K562 (cell line): Measurements from ENCODE around the gene BPTF. TPM values are rescaled to one million over a fixed set of nuclear protein-coding genes. Genes with fewer than 3 reads are reported as not detected.

ENCODE experiments used
- CBFA2T3 ChIP-seq: fragments of 450-650 bp; IDR thresholded peaks from 2 replicates; pipeline ENCODE4 v1.6.1; 2017
- HDAC1 ChIP-seq, 2 experiments: fragments of 450-650 bp; IDR thresholded peaks; 2 replicates each; pipeline ENCODE4 v1.6.1; 2016 to 2017; ENCODE audit warnings: inconsistent platforms in 1 of 2, mild to moderate bottlenecking in 1 of 2, moderate library complexity in 1 of 2
- KAT2B ChIP-seq: IDR thresholded peaks from one replicate; pipeline ENCODE4 v1.6.1; 2012; ENCODE audit warnings: low read depth, mild to moderate bottlenecking, control low read depth, inconsistent platforms, low read length, moderate library complexity
- NCOR1 ChIP-seq: fragments of 450-650 bp; IDR thresholded peaks from 2 replicates; pipeline ENCODE4 v1.6.1; 2016; ENCODE audit warnings: mild to moderate bottlenecking, moderate library complexity
- NONO ChIP-seq, 2 experiments: fragments of 200-400 bp in 1 of 2; fragments of 450-650 bp in 1 of 2; formaldehyde crosslinking in 1 of 2; IDR thresholded peaks; 2 replicates each; pipeline ENCODE4 v1.6.1; 2017; ENCODE audit warnings: low read depth in 2 of 2, mild to moderate bottlenecking in 2 of 2, moderate library complexity in 2 of 2, low read length in 1 of 2
- PBX2 ChIP-seq, 2 experiments: IDR thresholded peaks in 1 of 2; conservative IDR thresholded peaks in 1 of 2; 2 replicates each; pipeline ENCODE4 v1.6.1; 2016; ENCODE audit warnings: low read depth in 2 of 2, mild to moderate bottlenecking in 1 of 2, missing compliant biosample characterization in 1 of 2, missing genetic modification characterization in 1 of 2, moderate library complexity in 1 of 2
- POLR3A ChIP-seq: IDR thresholded peaks from 2 replicates; pipeline ENCODE4 v1.6.1; 2011; ENCODE audit warnings: borderline replicate concordance, mild to moderate bottlenecking, moderate library complexity; ENCODE audit not compliant: insufficient read length, insufficient read depth; ENCODE audit errors: extremely low read depth
- RFX1 ChIP-seq: fragments of 450-650 bp; IDR thresholded peaks from 2 replicates; pipeline ENCODE4 v1.6.1; 2016; ENCODE audit warnings: mild to moderate bottlenecking, moderate library complexity
- RUNX1 ChIP-seq: sonication (generic); IDR thresholded peaks from 2 replicates; pipeline ENCODE4 v1.6.1; 2016; ENCODE audit warnings: antibody characterized with exemption, low read depth
- SNRNP70 ChIP-seq: fragments of 200-400 bp; formaldehyde crosslinking; optimal IDR thresholded peaks from 2 replicates; pipeline ENCODE3; 2017; ENCODE audit warnings: low read depth, low read length
- TEAD1 ChIP-seq, 2 experiments: fragments of 450-650 bp in 1 of 2; sonication (generic) in 1 of 2; formaldehyde crosslinking; IDR thresholded peaks; 2 replicates each; pipeline versions ENCODE4 v1.4.0 to v1.8.0; 2020 to 2022; ENCODE audit warnings: mild to moderate bottlenecking in 2 of 2, missing genetic modification reagents in 1 of 2
- ZBTB26 ChIP-seq: fragments of 450-650 bp; formaldehyde crosslinking; IDR thresholded peaks from 2 replicates; pipeline ENCODE4 v1.4.0; 2022; ENCODE audit warnings: missing genetic modification characterization
- ZBTB7A ChIP-seq: IDR thresholded peaks from 2 replicates; pipeline ENCODE4 v1.6.1; 2011; ENCODE audit warnings: low read depth, mild to moderate bottlenecking, low read length, moderate library complexity, borderline replicate concordance; ENCODE audit not compliant: control insufficient read depth
- ZNF584 ChIP-seq: fragments of 200-800 bp; sonication (Bioruptor generic); IDR thresholded peaks from 2 replicates; pipeline ENCODE4 v1.6.1; 2016; ENCODE audit warnings: low read depth, mild to moderate bottlenecking, missing genetic modification characterization, missing compliant biosample characterization
- ZNF699 ChIP-seq: fragments of 250-450 bp; sonication (Bioruptor Pico); IDR thresholded peaks from 2 replicates; pipeline ENCODE4 v1.8.0; 2021; ENCODE audit warnings: mild to moderate bottlenecking, moderate library complexity; ENCODE audit not compliant: insufficient replicate concordance
- ZNF785 ChIP-seq: fragments of 250-450 bp; sonication (Bioruptor Pico); IDR thresholded peaks from 2 replicates; pipeline ENCODE4 v1.4.0; 2020; ENCODE audit warnings: mild to moderate bottlenecking
- polyA plus RNA-seq, 8 experiments: library from polyadenylated mRNA; depleted of rRNA in 4 of 8; stranded (reverse) in 5 of 8; unstranded in 3 of 8; fragments of >200 nt; fragmentation: Nextera tagmentation in 2 of 8; fragmentation: Illumina TruSeq in 1 of 8; extraction: Ambion mirVana in 2 of 8; extraction: Trizol in 1 of 8; gene quantifications; 2 replicates each; pipeline versions ENCODE4 v1.2.1 to v1.2.3, GENCODE V29; 2011 to 2014; ENCODE audit warnings: inconsistent platforms in 1 of 8, missing spikeins in 1 of 8
- total RNA-seq, 7 experiments: library from RNA; depleted of rRNA in 6 of 7; stranded (reverse); fragments of >200 nt in 6 of 7; fragmentation: Illumina TruSeq in 2 of 7; extraction: Trizol in 2 of 7; gene quantifications; 2 replicates each; pipeline versions ENCODE4 v1.2.1 to v1.2.3, GENCODE V29; 2011 to 2021; ENCODE audit warnings: low replicate concordance in 1 of 7
- TF ChIP-seq, protein P1 (sequence below): sonication (generic); formaldehyde crosslinking; IDR thresholded peaks from 2 replicates; pipeline ENCODE4 v1.8.0; 2022; ENCODE audit warnings: missing genetic modification reagents, mild to moderate bottlenecking, borderline replicate concordance
- TF ChIP-seq, protein P2 (sequence below): fragments of 250-450 bp; sonication (Bioruptor Pico); IDR thresholded peaks from 2 replicates; pipeline ENCODE4 v1.5.0; 2021
- TF ChIP-seq, protein P3 (sequence below): fragments of 450-650 bp; formaldehyde crosslinking; IDR thresholded peaks from 2 replicates; pipeline ENCODE4 v1.4.0; 2020; ENCODE audit warnings: mild to moderate bottlenecking, moderate library complexity

The BPTF gene
- total and polyA plus RNA-seq, 9 of the 15 experiments (the other 6 are each of a cell fraction or from before 2014, with no cell fraction given): 12.5 to 52.1 (median 26.9) TPM

DNA sequence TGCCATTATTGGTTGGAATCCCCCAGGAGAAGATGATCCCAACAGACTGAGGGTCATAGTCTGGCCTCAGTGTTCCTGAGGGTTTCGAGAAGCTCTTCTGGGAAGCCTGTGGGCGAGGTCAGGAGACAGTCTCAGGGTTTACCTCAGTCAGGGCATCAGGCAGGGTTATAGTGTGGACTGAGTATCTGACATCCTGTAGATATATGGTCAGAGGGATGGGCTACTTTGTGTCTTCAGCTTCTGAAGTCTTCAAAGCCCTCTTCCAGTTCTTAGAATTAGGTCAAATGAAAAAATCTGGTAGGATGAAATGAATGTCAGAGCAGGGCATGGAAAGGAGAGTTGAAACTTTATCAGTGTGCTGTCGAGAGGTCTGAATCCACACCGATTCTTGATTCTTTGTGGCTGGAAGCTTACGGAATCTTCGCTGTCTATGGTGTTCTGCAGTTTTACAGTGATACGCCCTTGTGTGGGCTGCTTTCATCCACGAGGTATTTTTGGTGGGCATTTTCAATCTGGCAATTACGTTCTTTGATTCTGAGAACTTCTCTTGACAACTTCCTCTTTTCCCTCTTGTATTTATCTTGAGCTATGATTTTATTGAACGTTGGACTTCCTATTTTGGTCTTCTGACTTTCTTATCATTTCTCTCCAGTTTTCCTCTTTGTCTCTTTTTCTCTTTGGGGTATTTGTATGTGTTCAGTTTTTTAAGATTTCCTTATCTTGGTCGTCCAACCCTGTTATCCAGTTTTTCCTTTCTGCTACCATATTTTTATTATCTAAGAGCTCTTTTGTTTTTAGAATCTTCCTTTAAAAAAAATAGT lies 30.4 kb downstream of the BPTF start (continued):
- TF ChIP-seq PBX2 (CRISPR knock-in tag; IDR thresholded peaks at IDR 0.05; ENCODE audit: low read depth) (no peak), PBX2 (tag; conservative IDR thresholded peaks at IDR 0.05; ENCODE audit: low read depth) (no peak), RFX1 (no peak), HDAC1 (IDR thresholded peaks at IDR 0.05) (peak in 1 of 2 experiments; percentile 99; a peak in 2 of 4 replicates), TEAD1 (CRISPR knock-in tag; IDR thresholded peaks at IDR 0.05) (0 out of 4 replicates have a peak, but pooled peaks of 1 of the 2 experiments have one; percentile 44), ZNF584 (CRISPR knock-in tag) (0 out of 2 replicates have a peak, but pooled peaks have one; percentile 34), ZNF699 (no peak), POLR3A (no peak), NONO (IDR thresholded peaks at IDR 0.05; ENCODE audit: low read depth in 2 of 2, low read length in 1 of 2) (no peak), CBFA2T3 (peak; percentile 96), KAT2B (no peak), ZBTB26 (no peak), ZNF785 (CRISPR knock-in tag) (no peak), RUNX1 (no peak), ZBTB7A (no peak), SNRNP70 (no peak), NCOR1 (peak; percentile 96)
- TF ChIP-seq, protein P1, sequence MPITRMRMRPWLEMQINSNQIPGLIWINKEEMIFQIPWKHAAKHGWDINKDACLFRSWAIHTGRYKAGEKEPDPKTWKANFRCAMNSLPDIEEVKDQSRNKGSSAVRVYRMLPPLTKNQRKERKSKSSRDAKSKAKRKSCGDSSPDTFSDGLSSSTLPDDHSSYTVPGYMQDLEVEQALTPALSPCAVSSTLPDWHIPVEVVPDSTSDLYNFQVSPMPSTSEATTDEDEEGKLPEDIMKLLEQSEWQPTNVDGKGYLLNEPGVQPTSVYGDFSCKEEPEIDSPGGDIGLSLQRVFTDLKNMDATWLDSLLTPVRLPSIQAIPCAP (CRISPR knock-in tag): no peak
- TF ChIP-seq, protein P2, sequence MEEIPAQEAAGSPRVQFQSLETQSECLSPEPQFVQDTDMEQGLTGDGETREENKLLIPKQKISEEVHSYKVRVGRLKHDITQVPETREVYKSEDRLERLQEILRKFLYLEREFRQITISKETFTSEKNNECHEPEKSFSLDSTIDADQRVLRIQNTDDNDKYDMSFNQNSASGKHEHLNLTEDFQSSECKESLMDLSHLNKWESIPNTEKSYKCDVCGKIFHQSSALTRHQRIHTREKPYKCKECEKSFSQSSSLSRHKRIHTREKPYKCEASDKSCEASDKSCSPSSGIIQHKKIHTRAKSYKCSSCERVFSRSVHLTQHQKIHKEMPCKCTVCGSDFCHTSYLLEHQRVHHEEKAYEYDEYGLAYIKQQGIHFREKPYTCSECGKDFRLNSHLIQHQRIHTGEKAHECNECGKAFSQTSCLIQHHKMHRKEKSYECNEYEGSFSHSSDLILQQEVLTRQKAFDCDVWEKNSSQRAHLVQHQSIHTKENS: no peak
- TF ChIP-seq, protein P3, sequence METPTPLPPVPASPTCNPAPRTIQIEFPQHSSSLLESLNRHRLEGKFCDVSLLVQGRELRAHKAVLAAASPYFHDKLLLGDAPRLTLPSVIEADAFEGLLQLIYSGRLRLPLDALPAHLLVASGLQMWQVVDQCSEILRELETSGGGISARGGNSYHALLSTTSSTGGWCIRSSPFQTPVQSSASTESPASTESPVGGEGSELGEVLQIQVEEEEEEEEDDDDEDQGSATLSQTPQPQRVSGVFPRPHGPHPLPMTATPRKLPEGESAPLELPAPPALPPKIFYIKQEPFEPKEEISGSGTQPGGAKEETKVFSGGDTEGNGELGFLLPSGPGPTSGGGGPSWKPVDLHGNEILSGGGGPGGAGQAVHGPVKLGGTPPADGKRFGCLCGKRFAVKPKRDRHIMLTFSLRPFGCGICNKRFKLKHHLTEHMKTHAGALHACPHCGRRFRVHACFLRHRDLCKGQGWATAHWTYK (CRISPR knock-in tag): no peak
